CD4-positive, alpha-beta T cell treated with Interleukin-15 for 1 hour (primary cell): Measurements from ENCODE around the gene LMO7.
"Not testable (repeated sequence)": the region's sequence is repeated elsewhere in the genome, so short reads cannot be mapped to it uniquely, and the experiment has no call there.

ENCODE experiments used
- DNase-seq: peaks from one replicate; pipeline ENCODE4 v3.0.0-alpha.2; 2020

Gene LMO7

GRCh38 chr13:75702476-75702875, 66.3 kb downstream of the LMO7 start:
- DNase-seq, result no peak

DNA sequence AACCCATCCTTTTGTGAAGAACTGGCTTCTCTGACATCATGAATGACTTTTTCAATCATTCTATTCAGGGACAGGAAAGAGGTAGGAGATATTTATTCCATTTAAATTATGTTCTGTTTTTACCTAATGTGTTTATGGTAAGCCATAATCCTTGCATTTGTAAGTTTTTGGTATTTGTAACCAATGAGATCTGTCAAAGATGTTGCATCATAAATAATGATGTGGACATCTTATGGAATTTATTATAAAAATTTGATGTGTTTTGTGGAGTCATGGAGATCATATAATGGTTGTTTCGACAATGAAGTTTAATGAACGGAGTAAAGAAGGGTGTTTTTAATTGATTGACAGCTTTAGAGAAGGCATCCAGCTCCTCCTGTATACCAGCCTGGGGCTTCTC, 67.6 kb downstream of the LMO7 start:
- DNase-seq, result no peak

- DNase-seq, result no peak
Measured at GRCh38 chr13:75704194-75704926, 68.2 kb downstream of the LMO7 start.

GRCh38 chr13:75704927-75705288, 68.8 kb downstream of the LMO7 start:
- DNase-seq, result no peak

- no peak for DNase-seq
Measured at GRCh38 chr13:75705395-75705794, 69.3 kb downstream of the LMO7 start.

DNA sequence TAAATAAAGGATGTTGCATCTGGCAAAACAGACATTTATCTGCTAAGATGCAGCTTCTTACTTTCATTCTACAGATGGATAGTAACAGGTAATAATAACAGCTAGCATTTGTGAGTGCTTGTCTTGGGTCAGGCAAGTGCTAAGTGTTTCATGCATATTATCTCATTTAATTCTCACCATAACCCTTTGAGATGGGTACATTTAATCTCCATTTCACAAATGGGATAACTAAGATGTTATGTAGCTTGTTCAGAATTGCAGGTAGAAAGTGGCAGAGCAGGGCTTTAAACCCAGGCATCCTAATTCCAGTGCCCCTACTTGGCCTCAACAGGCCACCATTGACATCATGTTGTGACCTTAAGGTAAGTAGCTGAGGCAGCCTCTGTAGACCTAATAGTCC, 69.8 kb downstream of the LMO7 start:
- DNase-seq, result no peak

DNA sequence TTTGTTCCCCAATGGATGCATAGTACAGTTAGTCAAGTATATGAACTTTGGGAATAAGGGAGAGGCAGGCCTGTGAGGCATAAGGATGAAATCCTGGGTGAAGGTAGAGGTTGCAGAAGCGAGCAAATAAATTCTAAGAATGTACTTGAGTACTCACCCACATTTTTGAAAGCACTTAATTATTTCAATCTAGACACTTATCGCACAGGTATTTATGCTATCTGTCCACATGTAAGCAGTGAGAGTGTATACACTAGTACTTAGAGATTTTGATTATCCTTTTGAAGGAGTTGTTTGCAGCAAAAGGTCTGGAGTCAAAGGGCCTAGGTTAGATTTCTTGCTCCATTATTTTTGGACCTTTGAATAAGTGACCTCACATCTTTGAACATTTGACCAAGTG, 77.7 kb downstream of the LMO7 start:
- no peak for DNase-seq

DNA sequence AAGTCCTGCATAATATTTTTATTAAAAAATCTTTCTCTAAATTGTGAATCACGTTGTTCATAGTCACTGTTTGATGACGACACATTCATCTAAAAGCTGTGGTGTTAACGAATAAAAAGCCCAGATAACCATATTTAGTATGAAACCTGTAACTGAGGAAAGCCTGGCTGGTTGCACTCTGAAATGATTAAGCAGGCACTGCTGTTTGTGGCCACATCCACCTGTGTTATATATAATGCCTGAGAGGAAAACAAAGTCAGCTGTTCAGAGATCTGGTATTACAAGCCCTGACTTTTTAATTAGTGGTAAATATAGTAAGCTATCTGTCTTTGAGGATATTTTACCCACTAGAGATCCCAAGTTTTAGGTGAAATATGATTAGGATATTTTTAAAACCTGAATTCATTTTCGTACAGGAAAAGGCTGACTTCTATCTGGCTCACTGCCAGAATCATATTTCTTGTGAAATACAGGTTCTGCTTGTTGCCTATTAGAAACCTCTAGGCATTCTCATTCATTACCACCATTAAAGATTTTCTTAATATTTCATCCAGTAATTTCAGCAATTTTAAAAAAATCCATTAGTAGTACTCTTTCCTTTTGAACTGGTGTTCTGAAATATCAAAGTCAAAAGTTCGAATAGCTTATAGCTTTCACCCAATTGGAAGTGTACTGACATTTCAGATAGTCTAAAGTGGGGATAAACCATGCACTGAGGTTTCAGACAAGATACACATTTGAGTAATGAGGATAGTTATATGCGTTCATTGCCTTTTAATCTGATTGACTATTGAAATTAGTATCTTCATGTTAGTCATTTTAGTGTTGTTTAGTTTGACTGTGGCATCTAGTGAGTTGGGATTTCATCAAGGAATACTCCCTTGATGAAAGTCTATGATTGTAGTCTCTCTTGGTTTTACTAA, 79.7 kb downstream of the LMO7 start:
- DNase-seq, result no peak

GRCh38 chr13:75717525-75717924, 81.4 kb downstream of the LMO7 start:
- DNase-seq, result no peak

- no peak for DNase-seq
Measured at GRCh38 chr13:75721307-75721706, 85.2 kb downstream of the LMO7 start.

GRCh38 chr13:75723901-75724300, 87.8 kb downstream of the LMO7 start:
- no peak for DNase-seq

GRCh38 chr13:75724752-75725517, 88.8 kb downstream of the LMO7 start:
- no peak for DNase-seq

- no peak for DNase-seq
Measured at GRCh38 chr13:75725736-75726135, 89.6 kb downstream of the LMO7 start.

DNA sequence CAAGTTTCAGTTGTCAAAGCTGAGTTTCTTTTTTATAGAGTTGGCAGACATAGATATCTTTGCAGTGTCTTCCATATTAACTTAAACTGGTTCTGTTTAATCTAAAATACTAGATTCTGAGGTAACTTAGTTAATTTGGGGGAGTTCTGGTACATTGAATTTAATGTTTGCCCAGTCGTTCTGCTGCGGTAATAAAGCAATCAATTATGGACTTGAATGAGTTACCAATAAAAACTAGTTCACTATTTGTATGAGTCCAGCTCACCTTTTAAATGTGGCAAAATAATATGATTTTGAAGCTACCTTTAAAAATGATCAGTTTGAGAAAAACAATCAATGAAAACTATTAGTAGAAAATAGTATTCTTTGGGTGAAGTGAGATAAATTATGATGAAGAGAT, 90.2 kb downstream of the LMO7 start:
- no peak for DNase-seq

DNA sequence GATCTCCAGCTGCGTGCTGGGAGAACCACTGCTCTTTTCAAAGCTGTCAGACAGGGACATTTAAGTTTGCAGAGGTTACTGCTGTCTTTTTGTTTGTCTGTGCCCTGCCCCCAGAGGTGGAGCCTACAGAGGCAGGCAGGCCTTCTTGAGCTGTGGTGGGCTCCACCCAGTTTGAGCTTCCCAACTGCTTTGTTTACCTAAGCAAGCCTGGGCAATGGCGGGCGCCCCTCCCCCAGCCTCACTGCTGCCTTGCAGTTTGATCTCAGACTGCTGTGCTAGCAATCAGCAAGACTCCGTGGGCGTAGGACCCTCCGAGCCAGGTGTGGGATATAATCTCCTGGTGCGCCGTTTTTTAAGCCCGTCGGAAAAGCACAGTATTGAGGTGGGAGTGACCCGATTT, 97.0 kb downstream of the LMO7 start:
- not testable (repeated sequence) for DNase-seq

GRCh38 chr13:75736173-75736572, 100.0 kb downstream of the LMO7 start:
- no peak for DNase-seq

GRCh38 chr13:75738841-75739240, 102.7 kb downstream of the LMO7 start:
- DNase-seq, result no peak

GRCh38 chr13:75739244-75739868, 103.2 kb downstream of the LMO7 start:
- no peak for DNase-seq

DNA sequence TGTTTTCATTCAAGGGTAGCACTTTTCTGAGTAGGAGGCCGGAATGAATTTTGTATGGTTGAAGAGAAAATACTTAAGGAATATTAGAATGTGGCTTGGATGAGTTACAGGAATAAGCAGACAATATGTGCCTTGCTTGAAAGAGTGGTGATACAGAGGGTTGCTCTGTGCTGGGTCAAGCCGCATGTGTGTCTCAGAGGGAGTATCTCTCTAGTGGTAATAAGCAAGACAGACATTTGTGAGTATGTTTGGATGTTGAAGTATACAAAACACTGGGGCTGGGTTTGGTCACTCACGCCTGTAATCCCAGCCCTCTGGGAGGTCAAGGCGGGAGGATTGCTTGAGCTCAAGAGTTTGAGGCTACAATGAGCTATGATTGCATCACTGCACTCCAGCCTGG, 103.9 kb downstream of the LMO7 start:
- no peak for DNase-seq

DNA sequence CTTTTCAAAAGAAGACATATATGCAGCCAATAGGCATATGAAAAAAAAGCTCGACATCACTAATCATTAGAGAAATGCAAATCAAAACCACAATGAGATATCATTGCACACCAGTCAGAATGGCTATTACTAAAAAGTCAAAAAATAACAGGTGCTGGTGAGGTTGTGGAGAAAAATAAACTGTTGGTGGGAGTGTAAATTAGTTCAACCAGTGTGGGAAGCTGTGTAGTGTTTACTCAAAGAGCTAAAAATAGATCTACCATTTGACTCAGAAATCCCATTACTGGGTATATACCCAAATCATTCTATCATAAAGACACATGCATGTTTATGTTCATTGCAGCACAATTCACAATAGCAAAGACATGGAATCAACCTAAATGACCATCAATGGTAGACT, 106.9 kb downstream of the LMO7 start:
- not testable (repeated sequence) for DNase-seq

GRCh38 chr13:75744127-75744526, 108.0 kb downstream of the LMO7 start:
- DNase-seq, result no peak

DNA sequence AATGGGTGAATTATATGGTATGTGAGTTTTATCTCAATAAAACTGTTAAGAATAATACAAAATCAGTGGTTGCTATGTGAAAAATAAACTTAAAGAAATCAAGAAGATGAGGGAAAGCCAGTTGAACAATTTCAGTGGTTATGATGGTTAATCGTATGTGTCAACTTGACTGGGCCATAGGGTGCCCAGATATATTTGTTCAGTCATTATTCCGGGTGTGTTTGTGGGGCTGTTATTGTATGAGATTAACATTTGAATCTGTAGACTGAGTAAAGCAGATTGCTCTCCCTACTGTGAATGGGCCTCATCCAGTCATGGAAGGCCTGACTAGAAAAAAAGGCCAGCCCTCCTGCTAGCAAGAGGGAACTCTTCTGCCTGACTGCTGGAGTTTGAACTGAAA, 109.3 kb downstream of the LMO7 start:
- DNase-seq, result no peak

GRCh38 chr13:75748874-75749273, 112.7 kb downstream of the LMO7 start:
- no peak for DNase-seq
